ENCODE measurements around the gene TAF6.

- TF ChIP-seq ZNF274 (IDR thresholded peaks at IDR 0.05; ENCODE audit: low read length) (no peak), ZNF274 (tag by site-specific recombination; IDR thresholded peaks at IDR 0.05; ENCODE audit: borderline replicate concordance) (no peak), ZNF510 (tag by site-specific recombination; IDR thresholded peaks at IDR 0.05; ENCODE audit: insufficient replicate concordance) (no peak), ZNF112 (tag by site-specific recombination; IDR thresholded peaks at IDR 0.05) (no peak), ZNF768 (tag by site-specific recombination; IDR thresholded peaks at IDR 0.05) (no peak)
- TF ChIP-seq, protein P1, sequence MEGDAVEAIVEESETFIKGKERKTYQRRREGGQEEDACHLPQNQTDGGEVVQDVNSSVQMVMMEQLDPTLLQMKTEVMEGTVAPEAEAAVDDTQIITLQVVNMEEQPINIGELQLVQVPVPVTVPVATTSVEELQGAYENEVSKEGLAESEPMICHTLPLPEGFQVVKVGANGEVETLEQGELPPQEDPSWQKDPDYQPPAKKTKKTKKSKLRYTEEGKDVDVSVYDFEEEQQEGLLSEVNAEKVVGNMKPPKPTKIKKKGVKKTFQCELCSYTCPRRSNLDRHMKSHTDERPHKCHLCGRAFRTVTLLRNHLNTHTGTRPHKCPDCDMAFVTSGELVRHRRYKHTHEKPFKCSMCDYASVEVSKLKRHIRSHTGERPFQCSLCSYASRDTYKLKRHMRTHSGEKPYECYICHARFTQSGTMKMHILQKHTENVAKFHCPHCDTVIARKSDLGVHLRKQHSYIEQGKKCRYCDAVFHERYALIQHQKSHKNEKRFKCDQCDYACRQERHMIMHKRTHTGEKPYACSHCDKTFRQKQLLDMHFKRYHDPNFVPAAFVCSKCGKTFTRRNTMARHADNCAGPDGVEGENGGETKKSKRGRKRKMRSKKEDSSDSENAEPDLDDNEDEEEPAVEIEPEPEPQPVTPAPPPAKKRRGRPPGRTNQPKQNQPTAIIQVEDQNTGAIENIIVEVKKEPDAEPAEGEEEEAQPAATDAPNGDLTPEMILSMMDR (tag by site-specific recombination; IDR thresholded peaks at IDR 0.05) = no peak
Observed at GRCh38 chr7:100107890-100108289, 11.3 kb downstream of the TAF6 start.

Data from HEK293 (cell line).